Measurements from ENCODE around the gene SYMPK.

Gene SYMPK

DNA sequence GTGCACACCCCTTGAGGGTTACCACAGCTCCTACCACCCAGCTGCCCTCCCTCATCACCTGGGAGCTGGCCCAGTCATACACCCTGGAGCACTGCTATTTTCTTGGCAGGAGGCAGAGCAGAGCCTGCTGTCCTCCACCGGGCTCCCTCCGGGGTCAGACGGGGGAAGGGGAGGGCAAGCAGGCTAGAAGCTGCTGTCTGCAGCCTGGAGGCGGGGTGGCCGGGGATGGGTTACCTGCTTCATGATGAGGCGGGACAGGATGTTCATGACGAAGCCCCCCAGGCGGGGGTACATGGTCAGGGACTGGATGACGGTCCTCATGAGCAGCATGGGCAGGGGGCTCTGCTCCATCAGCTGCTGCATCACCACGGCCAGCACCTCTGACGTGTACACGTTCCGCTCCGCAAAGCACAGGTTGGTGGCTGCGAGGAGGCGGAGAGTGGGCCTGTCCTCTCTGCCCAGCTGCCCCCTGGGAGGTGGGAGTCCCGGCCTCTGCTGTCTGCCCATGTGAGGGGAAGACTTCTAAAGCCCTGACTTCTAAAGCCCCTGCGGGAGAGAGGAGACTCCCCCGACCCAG lies 45.1 kb downstream of the SYMPK start:
- TF ChIP-seq, protein P1, sequence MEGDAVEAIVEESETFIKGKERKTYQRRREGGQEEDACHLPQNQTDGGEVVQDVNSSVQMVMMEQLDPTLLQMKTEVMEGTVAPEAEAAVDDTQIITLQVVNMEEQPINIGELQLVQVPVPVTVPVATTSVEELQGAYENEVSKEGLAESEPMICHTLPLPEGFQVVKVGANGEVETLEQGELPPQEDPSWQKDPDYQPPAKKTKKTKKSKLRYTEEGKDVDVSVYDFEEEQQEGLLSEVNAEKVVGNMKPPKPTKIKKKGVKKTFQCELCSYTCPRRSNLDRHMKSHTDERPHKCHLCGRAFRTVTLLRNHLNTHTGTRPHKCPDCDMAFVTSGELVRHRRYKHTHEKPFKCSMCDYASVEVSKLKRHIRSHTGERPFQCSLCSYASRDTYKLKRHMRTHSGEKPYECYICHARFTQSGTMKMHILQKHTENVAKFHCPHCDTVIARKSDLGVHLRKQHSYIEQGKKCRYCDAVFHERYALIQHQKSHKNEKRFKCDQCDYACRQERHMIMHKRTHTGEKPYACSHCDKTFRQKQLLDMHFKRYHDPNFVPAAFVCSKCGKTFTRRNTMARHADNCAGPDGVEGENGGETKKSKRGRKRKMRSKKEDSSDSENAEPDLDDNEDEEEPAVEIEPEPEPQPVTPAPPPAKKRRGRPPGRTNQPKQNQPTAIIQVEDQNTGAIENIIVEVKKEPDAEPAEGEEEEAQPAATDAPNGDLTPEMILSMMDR (IDR thresholded peaks at IDR 0.05; ENCODE audit: low read depth, low read length, poor library complexity, severe bottlenecking), result no peak
- TF ChIP-seq EZH2phosphoT487 (IDR thresholded peaks at IDR 0.05; ENCODE audit: borderline replicate concordance, low read length), result no peak
- Histone ChIP-seq H3K4me2 (ENCODE audit: low read length) (no peak overlapping the region), H3K36me3 (ENCODE audit: control insufficient read depth, low read length) (peaks cover 49% of the 10 kb centered on the region), H3K9me3 (ENCODE audit: control insufficient read depth, insufficient read depth, low read length) (no peaks in the 10 kb centered on the region), H4K20me1 (ENCODE audit: control insufficient read depth, insufficient read depth, low read depth, low read length) (peaks cover 5% of the 10 kb centered on the region; the same call in 1 of the 2 replicates), H3K79me2 (ENCODE audit: control insufficient read depth, low read length) (no peaks in the 10 kb centered on the region), H3K27ac (ENCODE audit: low read depth, low read length) (no peak overlapping the region), H3K4me3 (ENCODE audit: low read length) (no peak overlapping the region), H3K4me1 (ENCODE audit: control insufficient read depth, low read length) (peaks cover 11% of the 10 kb centered on the region), H3K9me2 (replicated peaks; ENCODE audit: control insufficient read depth, low read length) (no peaks in the 10 kb centered on the region), H3F3A (ENCODE audit: control insufficient read depth, insufficient read depth) (no peaks in the 10 kb centered on the region), H3K27me3 (ENCODE audit: control insufficient read depth, low read length) (no peaks in the 10 kb centered on the region)

DNA sequence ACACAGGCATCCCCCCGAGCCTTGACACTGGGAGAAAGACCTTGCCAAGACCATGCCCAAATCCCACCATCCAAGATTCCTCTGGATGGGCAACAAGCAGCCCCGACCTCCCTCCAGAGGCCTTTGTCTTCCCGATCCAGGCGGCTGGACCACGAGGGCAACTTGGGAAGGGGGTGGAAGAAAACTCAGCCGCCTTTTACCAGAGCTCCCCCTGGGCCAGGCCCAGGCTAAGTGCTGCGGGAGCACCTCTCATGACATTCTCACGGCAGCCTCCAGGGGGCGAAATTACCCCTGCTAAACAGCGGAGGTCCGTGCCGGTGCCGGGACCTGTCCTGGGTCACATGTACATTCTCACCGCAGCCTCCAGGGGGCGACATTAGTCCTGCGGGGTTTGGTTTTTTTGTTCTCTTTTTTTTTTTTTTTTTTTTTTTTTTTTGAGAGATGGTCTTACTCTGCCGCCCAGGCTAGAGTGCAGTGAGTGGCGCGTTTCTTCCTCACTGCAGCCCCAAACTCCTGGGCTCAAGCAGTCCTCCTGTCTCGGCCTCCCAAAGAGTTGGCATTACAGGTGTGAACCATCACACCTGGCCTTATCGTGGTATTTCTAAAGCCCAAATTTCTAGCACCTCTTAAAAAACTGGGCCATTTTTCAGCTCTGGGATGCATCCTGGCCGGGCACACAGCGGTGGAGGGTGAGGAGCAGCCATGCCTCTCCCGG lies 45.8 kb downstream of the SYMPK start:
- H4K20me1 ChIP-seq (ENCODE audit: control insufficient read depth, insufficient read depth, low read depth, low read length), result peaks cover 5% of the 10 kb centered on the region; the same call in 1 of the 2 replicates
- peaks cover 43% of the 10 kb centered on the region for H3K36me3 ChIP-seq (ENCODE audit: control insufficient read depth, low read length)
- H3K4me1 ChIP-seq (ENCODE audit: control insufficient read depth, low read length), result peaks cover 11% of the 10 kb centered on the region
- H3K4me3 ChIP-seq (ENCODE audit: low read length), result no peak overlapping the region
- TF ChIP-seq, protein P1 (IDR thresholded peaks at IDR 0.05; ENCODE audit: low read depth, low read length, poor library complexity, severe bottlenecking), result peak; percentile 99
- no peak for TF ChIP-seq EZH2phosphoT487 (IDR thresholded peaks at IDR 0.05; ENCODE audit: borderline replicate concordance, low read length)
- no peak overlapping the region for H3K4me2 ChIP-seq (ENCODE audit: low read length)
- H3K79me2 ChIP-seq (ENCODE audit: control insufficient read depth, low read length), result no peaks in the 10 kb centered on the region
- no peaks in the 10 kb centered on the region for H3F3A ChIP-seq (ENCODE audit: control insufficient read depth, insufficient read depth)
- H3K9me3 ChIP-seq (ENCODE audit: control insufficient read depth, insufficient read depth, low read length), result no peaks in the 10 kb centered on the region
- no peaks in the 10 kb centered on the region for H3K9me2 ChIP-seq (replicated peaks; ENCODE audit: control insufficient read depth, low read length)
- H3K27me3 ChIP-seq (ENCODE audit: control insufficient read depth, low read length), result no peaks in the 10 kb centered on the region
- no peak overlapping the region for H3K27ac ChIP-seq (ENCODE audit: low read depth, low read length)

DNA sequence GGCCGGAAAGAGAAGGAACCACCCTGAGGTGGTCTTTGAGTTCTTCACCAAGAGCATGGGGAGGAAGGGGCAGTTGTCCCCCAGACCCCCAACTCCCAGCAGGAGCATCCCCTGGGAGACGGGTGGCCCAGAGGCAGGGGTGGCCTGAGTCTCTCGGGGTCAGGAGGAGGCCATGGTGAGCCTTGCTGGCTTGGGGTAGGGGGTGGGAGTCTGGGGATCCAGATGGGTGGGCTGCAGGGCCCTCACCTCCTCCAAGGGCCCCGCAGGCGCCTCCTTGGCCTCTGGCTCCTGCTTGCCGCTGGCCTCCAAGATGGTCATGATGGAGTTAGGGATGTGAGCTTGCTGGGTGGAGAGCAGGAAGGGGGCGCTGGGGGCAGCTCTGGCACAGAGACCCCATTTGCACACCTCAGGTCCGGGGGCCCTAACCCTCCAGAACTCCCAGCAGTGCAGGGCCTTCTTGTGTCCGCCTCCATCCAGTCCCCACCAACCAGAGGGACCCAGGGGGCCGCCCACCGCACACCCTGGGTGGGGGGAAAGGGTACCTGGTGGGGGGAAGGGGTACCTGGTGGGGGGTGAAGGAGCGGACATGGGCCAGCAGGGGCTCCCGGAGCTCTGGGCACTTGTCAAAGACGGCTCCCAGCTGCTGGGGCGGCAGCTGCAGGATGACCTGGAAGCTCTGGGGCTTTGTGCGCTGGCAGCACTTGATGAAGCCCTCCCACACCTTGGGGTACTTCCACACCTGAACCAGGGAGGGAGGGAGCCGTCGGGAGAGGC lies 46.5 kb downstream of the SYMPK start:
- Histone ChIP-seq H4K20me1 (ENCODE audit: control insufficient read depth, insufficient read depth, low read depth, low read length) (peaks cover 5% of the 10 kb centered on the region; the same call in 1 of the 2 replicates), H3F3A (ENCODE audit: control insufficient read depth, insufficient read depth) (no peaks in the 10 kb centered on the region), H3K4me2 (ENCODE audit: low read length) (no peak overlapping the region), H3K4me3 (ENCODE audit: low read length) (no peak overlapping the region), H3K27ac (ENCODE audit: low read depth, low read length) (no peak overlapping the region), H3K36me3 (ENCODE audit: control insufficient read depth, low read length) (peaks cover 40% of the 10 kb centered on the region), H3K79me2 (ENCODE audit: control insufficient read depth, low read length) (no peaks in the 10 kb centered on the region), H3K9me3 (ENCODE audit: control insufficient read depth, insufficient read depth, low read length) (no peaks in the 10 kb centered on the region), H3K4me1 (ENCODE audit: control insufficient read depth, low read length) (peaks cover 11% of the 10 kb centered on the region), H3K9me2 (replicated peaks; ENCODE audit: control insufficient read depth, low read length) (no peaks in the 10 kb centered on the region), H3K27me3 (ENCODE audit: control insufficient read depth, low read length) (no peaks in the 10 kb centered on the region)
- TF ChIP-seq, protein P1 (IDR thresholded peaks at IDR 0.05; ENCODE audit: low read depth, low read length, poor library complexity, severe bottlenecking), result no peak
- no peak for TF ChIP-seq EZH2phosphoT487 (IDR thresholded peaks at IDR 0.05; ENCODE audit: borderline replicate concordance, low read length)

Data from DOHH2 (cell line).